Heart left ventricle (tissue), 16 donors: ENCODE results near the gene ADAM23. TPM values are rescaled to one million over a fixed set of nuclear protein-coding genes. Genes with fewer than 3 reads are reported as not detected.

ENCODE experiments used
- ATAC-seq, 4 donors: fragments of 200-7000 bp; cut with Tn5 transposase; one replicate each; pipeline ENCODE4 v1.9.1; 2020 to 2022; ENCODE audit warnings: moderate library complexity in 4 of 4, mild to moderate bottlenecking in 3 of 4, moderate number of reproducible peaks in 1 of 4
- DNase-seq, 5 donors: peaks; one replicate each; pipeline ENCODE4 v3.0.0-alpha.2; 2020
- H3K27ac ChIP-seq, 12 donors: fragments of 200-600 bp; sonication (generic) in 4 of 12; one replicate each; pipeline versions ENCODE4 v1.5.0 to v1.8.0; 2016 to 2022; ENCODE audit warnings: mild to moderate bottlenecking in 2 of 12
- H3K27me3 ChIP-seq, 9 donors: fragments of 200-600 bp; sonication (generic) in 2 of 9; one replicate each; pipeline versions ENCODE4 v1.5.1 to v1.8.0; 2016 to 2022; ENCODE audit warnings: mild to moderate bottlenecking in 3 of 9
- H3K36me3 ChIP-seq, 9 donors: fragments of 200-600 bp; sonication (generic) in 2 of 9; one replicate each; pipeline versions ENCODE4 v1.5.0 to v1.8.0; 2018 to 2022; ENCODE audit warnings: mild to moderate bottlenecking in 2 of 9
- H3K4me1 ChIP-seq, 12 donors: fragments of 200-600 bp; sonication (generic) in 4 of 12; one replicate each; pipeline versions ENCODE4 v1.5.0 to v1.8.0; 2016 to 2022; ENCODE audit warnings: mild to moderate bottlenecking in 3 of 12
- H3K4me3 ChIP-seq, 12 donors: fragments of 200-600 bp; sonication (generic) in 4 of 12; one replicate each; pipeline versions ENCODE4 v1.5.0 to v1.8.0; 2017 to 2022; ENCODE audit warnings: mild to moderate bottlenecking in 9 of 12, moderate library complexity in 4 of 12
- H3K9me3 ChIP-seq, 12 donors: fragments of 200-600 bp; sonication (generic) in 4 of 12; one replicate each; pipeline versions ENCODE4 v1.5.0 to v1.8.0; 2016 to 2022; ENCODE audit warnings: mild to moderate bottlenecking in 1 of 12
- POLR2A ChIP-seq, 2 donors: fragments of 450-650 bp; IDR thresholded peaks; one replicate each; pipeline ENCODE4 v1.6.1; 2017; ENCODE audit warnings: antibody characterized with exemption in 2 of 2, mild to moderate bottlenecking in 2 of 2, moderate library complexity in 2 of 2
- WGBS, 4 donors: extraction: QIAGEN DNeasy Blood & Tissue Kit in 2 of 4; methylation state at CpG; one replicate each; pipeline versions ENCODE4 v1.1.5 to v1.1.7; 2013 to 2018; 5-methylcytosine and 5-hydroxymethylcytosine counted together
- intact Hi-C, 10 donors: fragments of 100-400 bp; cut with DNase I; formaldehyde crosslinking; loops; one replicate each; pipeline versions ENCODE4 v1.11.1 to v1.14.2; 2022
- polyA plus RNA-seq, 2 donors: library from polyadenylated mRNA; stranded (reverse); fragments of 200-250 nt; gene quantifications; one replicate each; pipeline ENCODE4 v1.2.3, GENCODE V29; 2013
- total RNA-seq, 9 donors: library from RNA; depleted of rRNA in 2 of 9; stranded (reverse); fragments of >200 nt in 2 of 9; fragmentation: NEBNext Ultra II Directional in 3 of 9; extraction: Animal tissue kit (Norgen Biotek cat#: 25700) in 3 of 9; gene quantifications; one replicate each; pipeline versions ENCODE4 v1.1.0 to v1.2.4, GENCODE V29; 2016 to 2023
- TF ChIP-seq, protein P1 (sequence below), 12 donors: fragments of 200-600 bp; sonication (generic) in 4 of 12; IDR thresholded peaks; one replicate each; pipeline versions ENCODE4 v1.5.0 to v1.8.0; 2018 to 2022; ENCODE audit warnings: antibody characterized with exemption in 12 of 12, mild to moderate bottlenecking in 5 of 12
- donor health status: ischemic (EF 13 %, LVEDD 7.1; RV severe dilation, severe dysfunction).
- donor health status: healthy with polysubstance abuse.
- donor health status: DM: no; HTN: yes; CAD: no.
- donor health status: DM: no; HTN: no; CAD: no.
- donor health status: ischemic (EF 25% LVEDD 6.9; RV normal size, moderate dysfunction).
- donor health status: ischemic (EF 25% LVEDD 5.7; RV mildly dilated, moderate dysfunction).
- donor health status: healthy.
- donor health status: DM: yes; HTN: yes; CAD: no.
- donor health status: ischemic (EF 35%, LVEDD 5.7; RV mildly dilated, moderate dysfunction).
- donor health status: nonischemic (EF 11% LVEDD 7.7; RV severe dilation, severe dysfunction).
- donor health status: DM: yes; HTN: yes; CAD: no.
- donor health status: PGD.
- donor health status: ischemic (EF 29% LVEDD 5.4; RV normal size, mild dysfunction).
- donor health status: nonischemic (EF 23%, LVEDD 6.1; RV moderate dilation, normal function).

ADAM23 gene
- total and polyA plus RNA-seq, 11 donors: 18.6 to 87.4 (median 57.9) TPM

DNA sequence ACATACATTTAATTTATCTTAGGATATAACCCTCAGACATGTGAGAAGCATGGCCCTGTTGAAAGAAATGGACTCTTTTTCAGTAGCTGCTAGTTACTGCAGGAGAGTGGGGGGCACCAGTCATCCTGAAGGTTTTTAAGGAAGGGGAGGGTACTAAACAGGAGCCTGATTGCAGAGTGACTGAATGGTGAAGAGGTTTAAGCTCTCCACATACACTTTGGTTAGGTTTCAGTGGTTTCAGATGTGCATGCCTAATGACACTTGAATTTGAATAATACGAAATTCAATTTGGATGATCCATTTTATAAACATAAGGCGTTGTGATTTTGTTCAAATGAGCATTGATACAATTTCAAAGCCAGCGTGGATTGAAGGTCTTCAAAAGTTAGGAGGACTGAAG, 188.0 kb downstream of the ADAM23 start:
- Histone ChIP-seq H3K27me3 (peaks cover 0 to 19% (median 0%) of the 10 kb centered on the region in 9 donors), H3K4me3 (no peak overlapping the region), H3K36me3 (no peaks in the 10 kb centered on the region), H3K9me3 (no peaks in the 10 kb centered on the region), H3K27ac (no peak overlapping the region), H3K4me1 (no peaks in the 10 kb centered on the region)
- intact Hi-C loops: no loop called here
- WGBS, 4 donors: 38 to 79% (median 55%) methylated on average over 3 of the region's 3 CpGs
- TF ChIP-seq POLR2A (IDR thresholded peaks at IDR 0.05): no peak
- TF ChIP-seq, protein P1, sequence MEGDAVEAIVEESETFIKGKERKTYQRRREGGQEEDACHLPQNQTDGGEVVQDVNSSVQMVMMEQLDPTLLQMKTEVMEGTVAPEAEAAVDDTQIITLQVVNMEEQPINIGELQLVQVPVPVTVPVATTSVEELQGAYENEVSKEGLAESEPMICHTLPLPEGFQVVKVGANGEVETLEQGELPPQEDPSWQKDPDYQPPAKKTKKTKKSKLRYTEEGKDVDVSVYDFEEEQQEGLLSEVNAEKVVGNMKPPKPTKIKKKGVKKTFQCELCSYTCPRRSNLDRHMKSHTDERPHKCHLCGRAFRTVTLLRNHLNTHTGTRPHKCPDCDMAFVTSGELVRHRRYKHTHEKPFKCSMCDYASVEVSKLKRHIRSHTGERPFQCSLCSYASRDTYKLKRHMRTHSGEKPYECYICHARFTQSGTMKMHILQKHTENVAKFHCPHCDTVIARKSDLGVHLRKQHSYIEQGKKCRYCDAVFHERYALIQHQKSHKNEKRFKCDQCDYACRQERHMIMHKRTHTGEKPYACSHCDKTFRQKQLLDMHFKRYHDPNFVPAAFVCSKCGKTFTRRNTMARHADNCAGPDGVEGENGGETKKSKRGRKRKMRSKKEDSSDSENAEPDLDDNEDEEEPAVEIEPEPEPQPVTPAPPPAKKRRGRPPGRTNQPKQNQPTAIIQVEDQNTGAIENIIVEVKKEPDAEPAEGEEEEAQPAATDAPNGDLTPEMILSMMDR (IDR thresholded peaks at IDR 0.05): no peak
- DNase-seq (no peak), ATAC-seq (no peak)

DNA sequence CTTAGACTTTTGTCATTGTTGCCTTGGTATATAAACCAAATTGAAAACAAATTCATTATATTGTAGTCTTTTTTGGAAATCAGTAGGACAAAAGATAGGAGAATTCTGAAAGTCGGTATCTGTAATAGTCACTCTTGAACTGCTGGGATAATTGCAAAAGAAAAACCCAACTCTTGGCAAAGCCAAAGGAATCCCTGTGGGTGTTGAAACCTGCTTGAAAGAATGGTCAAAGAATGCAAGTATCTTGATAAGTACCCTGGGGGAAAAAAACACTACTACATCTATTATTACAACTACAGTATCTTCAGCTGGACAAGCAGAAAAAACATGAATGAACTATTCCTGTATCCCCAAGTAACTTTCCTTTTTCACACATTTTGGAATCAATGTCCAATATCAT, 191.7 kb downstream of the ADAM23 start:
- ATAC-seq: no peak
- Histone ChIP-seq H3K36me3 (no peaks in the 10 kb centered on the region), H3K4me3 (no peak overlapping the region), H3K4me1 (no peaks in the 10 kb centered on the region), H3K27ac (no peak overlapping the region), H3K9me3 (no peaks in the 10 kb centered on the region), H3K27me3 (peaks cover 0 to 10% (median 2%) of the 10 kb centered on the region in 9 donors)
- 77 to 83% (median 79%) methylated on average over 1 of the region's 1 CpG for WGBS, 4 donors
- intact Hi-C loops: no loop called here
- no peak for DNase-seq
- TF ChIP-seq, protein P1 (IDR thresholded peaks at IDR 0.05): no peak
- TF ChIP-seq POLR2A (IDR thresholded peaks at IDR 0.05): no peak

- WGBS, 4 donors: 15 to 23% (median 16%) methylated on average over 2 of the region's 2 CpGs
- peaks cover 0 to 8% (median 0%) of the 10 kb centered on the region in 12 donors for H3K4me1 ChIP-seq
- no peak for DNase-seq
- TF ChIP-seq POLR2A (IDR thresholded peaks at IDR 0.05): no peak
- TF ChIP-seq, protein P1 (IDR thresholded peaks at IDR 0.05): no peak
- no peak overlapping the region for H3K27ac ChIP-seq
- no peaks in the 10 kb centered on the region for H3K36me3 ChIP-seq
- no peak overlapping the region for H3K4me3 ChIP-seq
- no peaks in the 10 kb centered on the region for H3K9me3 ChIP-seq
- intact Hi-C loops: no loop called here
- H3K27me3 ChIP-seq: peaks cover 0 to 32% (median 22%) of the 10 kb centered on the region in 9 donors
- ATAC-seq: no peak
Observed at GRCh38 chr2:206639636-206640035, 196.3 kb downstream of the ADAM23 start.

GRCh38 chr2:206641226-206641625, 197.9 kb downstream of the ADAM23 start:
- Histone ChIP-seq H3K4me1 (peaks cover 0 to 8% (median 0%) of the 10 kb centered on the region in 12 donors), H3K27ac (no peak overlapping the region), H3K27me3 (peaks cover 0 to 32% (median 22%) of the 10 kb centered on the region in 9 donors), H3K36me3 (no peaks in the 10 kb centered on the region), H3K4me3 (no peak overlapping the region), H3K9me3 (no peaks in the 10 kb centered on the region)
- intact Hi-C loops: no loop called here
- ATAC-seq (no peak), DNase-seq (no peak)
- WGBS, 4 donors: 36 to 47% (median 41%) methylated on average over 3 of the region's 3 CpGs
- TF ChIP-seq, protein P1 (IDR thresholded peaks at IDR 0.05): no peak
- no peak for TF ChIP-seq POLR2A (IDR thresholded peaks at IDR 0.05)
